Measurements from ENCODE around the gene TMTC3. TPM values are rescaled to one million over a fixed set of nuclear protein-coding genes. Genes with fewer than 3 reads are reported as not detected.

TMTC3 gene
- total and polyA plus RNA-seq, 2 experiments from 2014 or later = 17.7 to 53.8 TPM

- H3K27ac ChIP-seq (ENCODE audit: low read depth) = no peak overlapping the region
- H4K20me1 ChIP-seq (replicated peaks; ENCODE audit: insufficient read depth) = no peaks in the 10 kb centered on the region
- H3K9me2 ChIP-seq (ENCODE audit: insufficient read depth) = no peaks in the 10 kb centered on the region
- no peak for DNase-seq (ENCODE audit: low spot score)
- H3K36me3 Mint-ChIP-seq (ENCODE audit: low read depth) = peaks cover 10% of the 10 kb centered on the region; the same call in 2 of the 3 replicates
- no peaks in the 10 kb centered on the region for H3K9me3 Mint-ChIP-seq
- H3K4me3 ChIP-seq = no peak overlapping the region
- H3K4me1 ChIP-seq (ENCODE audit: insufficient read depth) = no peaks in the 10 kb centered on the region
- no peaks in the 10 kb centered on the region for H3K79me2 ChIP-seq (replicated peaks; ENCODE audit: insufficient read depth)
- TF ChIP-seq CREB1 (CRISPR knock-in tag; IDR thresholded peaks at IDR 0.05; ENCODE audit: low read depth) (no peak), POLR2AphosphoS5 (IDR thresholded peaks at IDR 0.05; ENCODE audit: low read depth) (no peak), JUNB (IDR thresholded peaks at IDR 0.05; ENCODE audit: unreplicated experiment) (no peak), ZNF114 (CRISPR knock-in tag; IDR thresholded peaks at IDR 0.05) (no peak), STAT1 (IDR thresholded peaks at IDR 0.05; ENCODE audit: unreplicated experiment) (no peak), NANOG (IDR thresholded peaks at IDR 0.05; ENCODE audit: borderline replicate concordance) (no peak), EZH2phosphoT487 (IDR thresholded peaks at IDR 0.05; ENCODE audit: unreplicated experiment) (no peak), ZNF331 (CRISPR knock-in tag; IDR thresholded peaks at IDR 0.05; ENCODE audit: low read depth) (no peak), ETS1 (IDR thresholded peaks at IDR 0.05) (no peak), EZH2 (IDR thresholded peaks at IDR 0.05; ENCODE audit: low read depth, unreplicated experiment) (no peak)
- TF ChIP-seq, protein P1, sequence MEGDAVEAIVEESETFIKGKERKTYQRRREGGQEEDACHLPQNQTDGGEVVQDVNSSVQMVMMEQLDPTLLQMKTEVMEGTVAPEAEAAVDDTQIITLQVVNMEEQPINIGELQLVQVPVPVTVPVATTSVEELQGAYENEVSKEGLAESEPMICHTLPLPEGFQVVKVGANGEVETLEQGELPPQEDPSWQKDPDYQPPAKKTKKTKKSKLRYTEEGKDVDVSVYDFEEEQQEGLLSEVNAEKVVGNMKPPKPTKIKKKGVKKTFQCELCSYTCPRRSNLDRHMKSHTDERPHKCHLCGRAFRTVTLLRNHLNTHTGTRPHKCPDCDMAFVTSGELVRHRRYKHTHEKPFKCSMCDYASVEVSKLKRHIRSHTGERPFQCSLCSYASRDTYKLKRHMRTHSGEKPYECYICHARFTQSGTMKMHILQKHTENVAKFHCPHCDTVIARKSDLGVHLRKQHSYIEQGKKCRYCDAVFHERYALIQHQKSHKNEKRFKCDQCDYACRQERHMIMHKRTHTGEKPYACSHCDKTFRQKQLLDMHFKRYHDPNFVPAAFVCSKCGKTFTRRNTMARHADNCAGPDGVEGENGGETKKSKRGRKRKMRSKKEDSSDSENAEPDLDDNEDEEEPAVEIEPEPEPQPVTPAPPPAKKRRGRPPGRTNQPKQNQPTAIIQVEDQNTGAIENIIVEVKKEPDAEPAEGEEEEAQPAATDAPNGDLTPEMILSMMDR (conservative IDR thresholded peaks at IDR 0.05; ENCODE audit: low read depth in 2 of 2) = no peak
- TF ChIP-seq, protein P2, sequence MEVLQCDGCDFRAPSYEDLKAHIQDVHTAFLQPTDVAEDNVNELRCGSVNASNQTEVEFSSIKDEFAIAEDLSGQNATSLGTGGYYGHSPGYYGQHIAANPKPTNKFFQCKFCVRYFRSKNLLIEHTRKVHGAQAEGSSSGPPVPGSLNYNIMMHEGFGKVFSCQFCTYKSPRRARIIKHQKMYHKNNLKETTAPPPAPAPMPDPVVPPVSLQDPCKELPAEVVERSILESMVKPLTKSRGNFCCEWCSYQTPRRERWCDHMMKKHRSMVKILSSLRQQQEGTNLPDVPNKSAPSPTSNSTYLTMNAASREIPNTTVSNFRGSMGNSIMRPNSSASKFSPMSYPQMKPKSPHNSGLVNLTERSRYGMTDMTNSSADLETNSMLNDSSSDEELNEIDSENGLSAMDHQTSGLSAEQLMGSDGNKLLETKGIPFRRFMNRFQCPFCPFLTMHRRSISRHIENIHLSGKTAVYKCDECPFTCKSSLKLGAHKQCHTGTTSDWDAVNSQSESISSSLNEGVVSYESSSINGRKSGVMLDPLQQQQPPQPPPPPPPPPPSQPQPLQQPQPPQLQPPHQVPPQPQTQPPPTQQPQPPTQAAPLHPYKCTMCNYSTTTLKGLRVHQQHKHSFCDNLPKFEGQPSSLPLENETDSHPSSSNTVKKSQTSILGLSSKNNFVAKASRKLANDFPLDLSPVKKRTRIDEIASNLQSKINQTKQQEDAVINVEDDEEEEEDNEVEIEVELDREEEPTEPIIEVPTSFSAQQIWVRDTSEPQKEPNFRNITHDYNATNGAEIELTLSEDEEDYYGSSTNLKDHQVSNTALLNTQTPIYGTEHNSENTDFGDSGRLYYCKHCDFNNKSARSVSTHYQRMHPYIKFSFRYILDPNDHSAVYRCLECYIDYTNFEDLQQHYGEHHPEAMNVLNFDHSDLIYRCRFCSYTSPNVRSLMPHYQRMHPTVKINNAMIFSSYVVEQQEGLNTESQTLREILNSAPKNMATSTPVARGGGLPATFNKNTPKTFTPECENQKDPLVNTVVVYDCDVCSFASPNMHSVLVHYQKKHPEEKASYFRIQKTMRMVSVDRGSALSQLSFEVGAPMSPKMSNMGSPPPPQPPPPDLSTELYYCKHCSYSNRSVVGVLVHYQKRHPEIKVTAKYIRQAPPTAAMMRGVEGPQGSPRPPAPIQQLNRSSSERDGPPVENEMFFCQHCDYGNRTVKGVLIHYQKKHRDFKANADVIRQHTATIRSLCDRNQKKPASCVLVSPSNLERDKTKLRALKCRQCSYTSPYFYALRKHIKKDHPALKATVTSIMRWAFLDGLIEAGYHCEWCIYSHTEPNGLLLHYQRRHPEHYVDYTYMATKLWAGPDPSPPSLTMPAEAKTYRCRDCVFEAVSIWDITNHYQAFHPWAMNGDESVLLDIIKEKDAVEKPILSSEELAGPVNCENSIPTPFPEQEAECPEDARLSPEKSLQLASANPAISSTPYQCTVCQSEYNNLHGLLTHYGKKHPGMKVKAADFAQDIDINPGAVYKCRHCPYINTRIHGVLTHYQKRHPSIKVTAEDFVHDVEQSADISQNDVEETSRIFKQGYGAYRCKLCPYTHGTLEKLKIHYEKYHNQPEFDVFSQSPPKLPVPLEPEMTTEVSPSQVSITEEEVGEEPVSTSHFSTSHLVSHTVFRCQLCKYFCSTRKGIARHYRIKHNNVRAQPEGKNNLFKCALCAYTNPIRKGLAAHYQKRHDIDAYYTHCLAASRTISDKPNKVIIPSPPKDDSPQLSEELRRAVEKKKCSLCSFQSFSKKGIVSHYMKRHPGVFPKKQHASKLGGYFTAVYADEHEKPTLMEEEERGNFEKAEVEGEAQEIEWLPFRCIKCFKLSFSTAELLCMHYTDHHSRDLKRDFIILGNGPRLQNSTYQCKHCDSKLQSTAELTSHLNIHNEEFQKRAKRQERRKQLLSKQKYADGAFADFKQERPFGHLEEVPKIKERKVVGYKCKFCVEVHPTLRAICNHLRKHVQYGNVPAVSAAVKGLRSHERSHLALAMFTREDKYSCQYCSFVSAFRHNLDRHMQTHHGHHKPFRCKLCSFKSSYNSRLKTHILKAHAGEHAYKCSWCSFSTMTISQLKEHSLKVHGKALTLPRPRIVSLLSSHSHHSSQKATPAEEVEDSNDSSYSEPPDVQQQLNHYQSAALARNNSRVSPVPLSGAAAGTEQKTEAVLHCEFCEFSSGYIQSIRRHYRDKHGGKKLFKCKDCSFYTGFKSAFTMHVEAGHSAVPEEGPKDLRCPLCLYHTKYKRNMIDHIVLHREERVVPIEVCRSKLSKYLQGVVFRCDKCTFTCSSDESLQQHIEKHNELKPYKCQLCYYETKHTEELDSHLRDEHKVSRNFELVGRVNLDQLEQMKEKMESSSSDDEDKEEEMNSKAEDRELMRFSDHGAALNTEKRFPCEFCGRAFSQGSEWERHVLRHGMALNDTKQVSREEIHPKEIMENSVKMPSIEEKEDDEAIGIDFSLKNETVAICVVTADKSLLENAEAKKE (CRISPR knock-in tag; IDR thresholded peaks at IDR 0.05) = no peak
- TF ChIP-seq, protein P3, sequence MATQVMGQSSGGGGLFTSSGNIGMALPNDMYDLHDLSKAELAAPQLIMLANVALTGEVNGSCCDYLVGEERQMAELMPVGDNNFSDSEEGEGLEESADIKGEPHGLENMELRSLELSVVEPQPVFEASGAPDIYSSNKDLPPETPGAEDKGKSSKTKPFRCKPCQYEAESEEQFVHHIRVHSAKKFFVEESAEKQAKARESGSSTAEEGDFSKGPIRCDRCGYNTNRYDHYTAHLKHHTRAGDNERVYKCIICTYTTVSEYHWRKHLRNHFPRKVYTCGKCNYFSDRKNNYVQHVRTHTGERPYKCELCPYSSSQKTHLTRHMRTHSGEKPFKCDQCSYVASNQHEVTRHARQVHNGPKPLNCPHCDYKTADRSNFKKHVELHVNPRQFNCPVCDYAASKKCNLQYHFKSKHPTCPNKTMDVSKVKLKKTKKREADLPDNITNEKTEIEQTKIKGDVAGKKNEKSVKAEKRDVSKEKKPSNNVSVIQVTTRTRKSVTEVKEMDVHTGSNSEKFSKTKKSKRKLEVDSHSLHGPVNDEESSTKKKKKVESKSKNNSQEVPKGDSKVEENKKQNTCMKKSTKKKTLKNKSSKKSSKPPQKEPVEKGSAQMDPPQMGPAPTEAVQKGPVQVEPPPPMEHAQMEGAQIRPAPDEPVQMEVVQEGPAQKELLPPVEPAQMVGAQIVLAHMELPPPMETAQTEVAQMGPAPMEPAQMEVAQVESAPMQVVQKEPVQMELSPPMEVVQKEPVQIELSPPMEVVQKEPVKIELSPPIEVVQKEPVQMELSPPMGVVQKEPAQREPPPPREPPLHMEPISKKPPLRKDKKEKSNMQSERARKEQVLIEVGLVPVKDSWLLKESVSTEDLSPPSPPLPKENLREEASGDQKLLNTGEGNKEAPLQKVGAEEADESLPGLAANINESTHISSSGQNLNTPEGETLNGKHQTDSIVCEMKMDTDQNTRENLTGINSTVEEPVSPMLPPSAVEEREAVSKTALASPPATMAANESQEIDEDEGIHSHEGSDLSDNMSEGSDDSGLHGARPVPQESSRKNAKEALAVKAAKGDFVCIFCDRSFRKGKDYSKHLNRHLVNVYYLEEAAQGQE (IDR thresholded peaks at IDR 0.05; ENCODE audit: unreplicated experiment) = no peak
- H3K4me1 Mint-ChIP-seq = peaks cover 3% of the 10 kb centered on the region; the same call in 2 of the 3 replicates
- peak overlapping the region; percentile 76; the same call in 1 of the 2 replicates for H3K27ac Mint-ChIP-seq
- H3K4me3 Mint-ChIP-seq = no peak overlapping the region
- H3K27me3 ChIP-seq (ENCODE audit: insufficient read depth) = no peaks in the 10 kb centered on the region
- H3K27me3 Mint-ChIP-seq (ENCODE audit: insufficient read depth, low read depth, poor library complexity) = no peaks in the 10 kb centered on the region
- H3K36me3 ChIP-seq (ENCODE audit: insufficient read depth) = no peaks in the 10 kb centered on the region; the same call in 1 of the 2 replicates
- H3K4me2 ChIP-seq = no peak overlapping the region
- ATAC-seq = no peak
- H3F3A ChIP-seq (replicated peaks; ENCODE audit: low read depth) = no peaks in the 10 kb centered on the region
- H2AFZ ChIP-seq = no peak overlapping the region
These were observed 52.8 kb downstream of the TMTC3 start for GRCh38 chr12:88194868-88195267.
